HepG2 (cell line): ENCODE measurements around the gene MAP3K14. TPM values are rescaled to one million over a fixed set of nuclear protein-coding genes. Genes with fewer than 3 reads are reported as not detected.

Experiments
- ATAC-seq: fragments of 200-7000 bp; cut with Tn5 transposase; 3 replicates; pipeline ENCODE4 v1.9.1; 2020; ENCODE audit warnings: mild to moderate bottlenecking, moderate library complexity
- BruUV-seq: library from RNA; stranded (reverse); fragments of 400-500 nt; replicated peaks from 2 replicates; lab custom pipeline; 2021; lab: Mats Ljungman, UMichigan
- CTCF ChIA-PET: fragments of 300-600 bp; formaldehyde crosslinking; extraction: SDS; loops from one replicate; lab custom pipeline; 2021; ENCODE audit warnings: low total read pairs, inconsistent platforms, low intra/inter-chr PET ratio; lab: Yijun Ruan, JAX
- POLR2A ChIA-PET: fragments of 350-600 bp; sonication (Branson Sonifier 250); formaldehyde crosslinking; loops from one replicate; lab custom pipeline; 2020; ENCODE audit warnings: antibody characterized with exemption, inconsistent platforms; lab: Yijun Ruan, JAX
- DNase-seq: peaks from one replicate; pipeline ENCODE4 v3.0.0-alpha.2; 2015; ENCODE audit warnings: low spot score
- FAIRE-seq: peaks from 3 replicates; lab custom pipeline; 2011; peaks lifted over from hg19 to GRCh38; lab: Jason Lieb, UNC
- H2AFZ ChIP-seq: one replicate; pipeline ENCODE4 v1.6.1; 2011; ENCODE audit warnings: low read length, inconsistent platforms
- H3K27ac ChIP-seq: fragments of 300-600 bp; 3 replicates; pipeline ENCODE4 v1.8.0; 2011; ENCODE audit warnings: mixed run types, mild to moderate bottlenecking, mixed read lengths, low read length, inconsistent platforms; ENCODE audit not compliant: insufficient read depth; ENCODE audit errors: extremely low read length
- H3K27me3 ChIP-seq, 2 experiments: fragments of 200-600 bp in 1 of 2; 2 replicates in 1 of 2; 3 replicates in 1 of 2; pipeline versions ENCODE4 v1.6.0 to v1.8.0; 2011; ENCODE audit warnings: low read length in 2 of 2, mild to moderate bottlenecking in 2 of 2, moderate library complexity in 2 of 2, inconsistent platforms in 1 of 2; ENCODE audit not compliant: insufficient read depth in 2 of 2, control insufficient read depth in 1 of 2
- H3K36me3 ChIP-seq, 2 experiments: fragments of 200-600 bp in 1 of 2; replicated peaks in 1 of 2; 2 replicates in 1 of 2; 3 replicates in 1 of 2; pipeline versions ENCODE4 v1.5.1 to v1.8.0; 2011; ENCODE audit warnings: low read length in 2 of 2, inconsistent platforms in 1 of 2; ENCODE audit not compliant: insufficient read depth in 2 of 2, control insufficient read depth in 1 of 2
- H3K4me1 ChIP-seq: 2 replicates; pipeline ENCODE4 v1.5.1; 2012; ENCODE audit warnings: low read length, inconsistent platforms; ENCODE audit not compliant: insufficient read depth
- H3K4me2 ChIP-seq: 2 replicates; pipeline ENCODE4 v1.6.0; 2011; ENCODE audit warnings: low read depth, low read length, inconsistent platforms
- H3K4me3 ChIP-seq, 3 experiments: fragments of 200-600 bp in 1 of 3; sonication (generic), shearing (Covaris generic) in 1 of 3; replicated peaks in 1 of 3; 2 replicates each; pipeline ENCODE4 v1.5.1; 2011 to 2016; ENCODE audit warnings: low read length in 3 of 3, inconsistent platforms in 2 of 3, low read depth in 2 of 3, mild to moderate bottlenecking in 2 of 3, control low read depth in 1 of 3, mixed read lengths in 1 of 3; ENCODE audit not compliant: insufficient read depth in 1 of 3
- H3K79me2 ChIP-seq: one replicate; pipeline ENCODE4 v1.6.1; 2011; ENCODE audit warnings: low read length, inconsistent platforms; ENCODE audit not compliant: insufficient read depth
- H3K9ac ChIP-seq: 2 replicates; pipeline ENCODE4 v1.6.0; 2011; ENCODE audit warnings: mild to moderate bottlenecking, low read depth, low read length, inconsistent platforms; ENCODE audit not compliant: insufficient read depth
- H3K9me3 ChIP-seq: 2 replicates; pipeline ENCODE4 v1.5.1; 2012; ENCODE audit warnings: mild to moderate bottlenecking, low read length
- H4K20me1 ChIP-seq: 2 replicates; pipeline ENCODE4 v1.6.0; 2011; ENCODE audit warnings: inconsistent platforms, mild to moderate bottlenecking, low read length, moderate library complexity; ENCODE audit not compliant: insufficient read depth
- AKNA ChIP-seq: sonication (generic); formaldehyde crosslinking; IDR thresholded peaks from 2 replicates; pipeline ENCODE4 v1.4.0; 2020; ENCODE audit warnings: missing genetic modification reagents, borderline replicate concordance
- CEBPB ChIP-seq: IDR thresholded peaks from 2 replicates; pipeline ENCODE4 v1.6.1; 2011; ENCODE audit warnings: low read depth, low read length, improper control_type of control experiment, borderline replicate concordance
- FOXM1 ChIP-seq: sonication (generic); formaldehyde crosslinking; IDR thresholded peaks from 2 replicates; pipeline ENCODE4 v1.5.0; 2020; ENCODE audit warnings: missing genetic modification reagents
- GABPA ChIP-seq, 2 experiments: IDR thresholded peaks; 2 replicates each; pipeline ENCODE4 v1.6.1; 2011 to 2016; ENCODE audit warnings: low read depth in 2 of 2, low read length in 1 of 2, missing biosample characterization in 1 of 2, missing genetic modification characterization in 1 of 2
- IKZF5 ChIP-seq: IDR thresholded peaks from 2 replicates; pipeline ENCODE4 v1.6.1; 2018; ENCODE audit warnings: missing genetic modification reagents, mild to moderate bottlenecking, missing compliant biosample characterization
- PPARG ChIP-seq: conservative IDR thresholded peaks from 2 replicates; pipeline ENCODE4 v1.6.1; 2016; ENCODE audit warnings: missing biosample characterization, missing genetic modification reagents
- SCMH1 ChIP-seq: sonication (generic); formaldehyde crosslinking; IDR thresholded peaks from 2 replicates; pipeline ENCODE4 v1.9.0; 2021; ENCODE audit warnings: missing genetic modification reagents, mild to moderate bottlenecking, borderline replicate concordance
- SPEN ChIP-seq: sonication (generic); formaldehyde crosslinking; IDR thresholded peaks from 2 replicates; pipeline ENCODE4 v1.5.1; 2020; ENCODE audit warnings: low read depth, mild to moderate bottlenecking, missing genetic modification reagents
- U2AF1 ChIP-seq: fragments of 200-400 bp; formaldehyde crosslinking; optimal IDR thresholded peaks from 2 replicates; pipeline ENCODE3; 2017; ENCODE audit warnings: mild to moderate bottlenecking, low read depth, low read length
- ZC3H13 ChIP-seq: sonication (generic); formaldehyde crosslinking; IDR thresholded peaks from 2 replicates; pipeline ENCODE4 v1.8.1; 2023; ENCODE audit warnings: mild to moderate bottlenecking, missing genetic modification reagents, moderate library complexity
- ZFP36L1 ChIP-seq: sonication (generic); formaldehyde crosslinking; IDR thresholded peaks from 2 replicates; pipeline ENCODE4 v1.8.0; 2022; ENCODE audit warnings: mild to moderate bottlenecking, missing genetic modification reagents, moderate library complexity
- ZNF713 ChIP-seq: sonication (generic); formaldehyde crosslinking; IDR thresholded peaks from 2 replicates; pipeline ENCODE4 v1.4.0; 2020; ENCODE audit warnings: mild to moderate bottlenecking, missing genetic modification reagents
- ZNF724P ChIP-seq: sonication (generic); formaldehyde crosslinking; IDR thresholded peaks from 2 replicates; pipeline ENCODE4 v1.8.0; 2022; ENCODE audit warnings: missing genetic modification reagents, borderline replicate concordance
- ZSCAN29 ChIP-seq: sonication (generic); formaldehyde crosslinking; conservative IDR thresholded peaks from 2 replicates; pipeline ENCODE4 v1.4.0; 2020; ENCODE audit warnings: mild to moderate bottlenecking, missing genetic modification reagents
- WGBS: methylation state at CpG from one replicate; pipeline ENCODE4 v1.1.6; 2017; ENCODE audit warnings: low lambda C conversion rate; 5-methylcytosine and 5-hydroxymethylcytosine counted together
- in situ Hi-C: cut with HindIII; loops from 2 replicates; pipeline ENCODE4 v1.10.0; 2017; ENCODE audit warnings: low pct_unique_long_range_greater_than_20kb; ENCODE audit not compliant: extremely low pct_ligation_motif_present
- intact Hi-C: fragments of 100-400 bp; cut with micrococcal nuclease; formaldehyde crosslinking; loops from one replicate; pipeline ENCODE4 v1.10.0; 2022; ENCODE audit not compliant: unreplicated experiment
- polyA plus RNA-seq, 8 experiments: library from polyadenylated mRNA; depleted of rRNA in 3 of 8; stranded (reverse) in 7 of 8; unstranded in 1 of 8; fragments of >200 nt; fragmentation: Illumina TruSeq in 4 of 8; extraction: Trizol in 4 of 8; gene quantifications; 2 replicates each; pipeline versions ENCODE4 v1.2.1 to v1.2.3, GENCODE V29; 2011 to 2016; ENCODE audit warnings: low read depth in 4 of 8, missing spikeins in 1 of 8, mixed read lengths in 1 of 8; ENCODE audit not compliant: insufficient read depth in 1 of 8
- total RNA-seq, 5 experiments: library from RNA; depleted of rRNA; stranded (reverse); fragments of >200 nt; fragmentation: Illumina TruSeq; extraction: Trizol; gene quantifications; 2 replicates each; pipeline ENCODE4 v1.2.3, GENCODE V29; 2016; ENCODE audit warnings: low read depth in 1 of 5
- TF ChIP-seq, protein P1 (sequence below): sonication (generic); formaldehyde crosslinking; IDR thresholded peaks from 2 replicates; pipeline ENCODE4 v1.4.0; 2020; ENCODE audit warnings: missing genetic modification reagents

The MAP3K14 gene
- total and polyA plus RNA-seq, 2 of the 13 experiments (the other 11 are each of a cell fraction or from before 2014, with no cell fraction given): 2.6 TPM

GRCh38 chr17:45306094-45306493 is 10.7 kb downstream of the MAP3K14 start:
- Histone ChIP-seq H3K9me3 (no peaks in the 10 kb centered on the region), H3K4me1 (peaks cover 25% of the 10 kb centered on the region), H4K20me1 (no peaks in the 10 kb centered on the region), H3K9ac (no peak overlapping the region), H3K79me2 (peaks cover 43% of the 10 kb centered on the region), H3K4me2 (no peak overlapping the region), H3K36me3 (no peaks in the 10 kb centered on the region), H2AFZ (no peak overlapping the region), H3K27ac (no peak overlapping the region), H3K4me3 (no peak overlapping the region), H3K27me3 (no peaks in the 10 kb centered on the region)
- no peak for FAIRE-seq
- CTCF ChIA-PET: no interaction called here
- POLR2A ChIA-PET: interaction anchor here (1.6 kb wide), 1 partner anchor 13 kb away, joined by 4 read pairs; no protein-coding TSS in a partner anchor
- no peak for ATAC-seq
- intact Hi-C loops (no loop called here), in situ Hi-C loops (no loop called here)
- TF ChIP-seq ZFP36L1 (CRISPR knock-in tag) (no peak), ZSCAN29 (CRISPR knock-in tag) (no peak), SCMH1 (no peak), ZC3H13 (no peak), PPARG (CRISPR knock-in tag) (no peak), AKNA (CRISPR knock-in tag) (no peak), ZNF724P (CRISPR knock-in tag) (no peak), GABPA (IDR thresholded peaks at IDR 0.05; ENCODE audit: low read depth, low read length) (no peak), GABPA (CRISPR knock-in tag; IDR thresholded peaks at IDR 0.05; ENCODE audit: low read depth) (no peak), ZNF713 (CRISPR knock-in tag) (no peak), SPEN (CRISPR knock-in tag) (no peak), U2AF1 (no peak), IKZF5 (no peak), CEBPB (no peak), FOXM1 (CRISPR knock-in tag) (no peak)
- TF ChIP-seq, protein P1, sequence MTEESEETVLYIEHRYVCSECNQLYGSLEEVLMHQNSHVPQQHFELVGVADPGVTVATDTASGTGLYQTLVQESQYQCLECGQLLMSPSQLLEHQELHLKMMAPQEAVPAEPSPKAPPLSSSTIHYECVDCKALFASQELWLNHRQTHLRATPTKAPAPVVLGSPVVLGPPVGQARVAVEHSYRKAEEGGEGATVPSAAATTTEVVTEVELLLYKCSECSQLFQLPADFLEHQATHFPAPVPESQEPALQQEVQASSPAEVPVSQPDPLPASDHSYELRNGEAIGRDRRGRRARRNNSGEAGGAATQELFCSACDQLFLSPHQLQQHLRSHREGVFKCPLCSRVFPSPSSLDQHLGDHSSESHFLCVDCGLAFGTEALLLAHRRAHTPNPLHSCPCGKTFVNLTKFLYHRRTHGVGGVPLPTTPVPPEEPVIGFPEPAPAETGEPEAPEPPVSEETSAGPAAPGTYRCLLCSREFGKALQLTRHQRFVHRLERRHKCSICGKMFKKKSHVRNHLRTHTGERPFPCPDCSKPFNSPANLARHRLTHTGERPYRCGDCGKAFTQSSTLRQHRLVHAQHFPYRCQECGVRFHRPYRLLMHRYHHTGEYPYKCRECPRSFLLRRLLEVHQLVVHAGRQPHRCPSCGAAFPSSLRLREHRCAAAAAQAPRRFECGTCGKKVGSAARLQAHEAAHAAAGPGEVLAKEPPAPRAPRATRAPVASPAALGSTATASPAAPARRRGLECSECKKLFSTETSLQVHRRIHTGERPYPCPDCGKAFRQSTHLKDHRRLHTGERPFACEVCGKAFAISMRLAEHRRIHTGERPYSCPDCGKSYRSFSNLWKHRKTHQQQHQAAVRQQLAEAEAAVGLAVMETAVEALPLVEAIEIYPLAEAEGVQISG: no peak
- WGBS: 79% methylated on average over 4 of the region's 4 CpGs
- DNase-seq: no peak
- BruUV-seq: no TSS peak
